B cell (primary cell): ENCODE data around the gene HES1. TPM values are rescaled to one million over a fixed set of nuclear protein-coding genes. Genes with fewer than 3 reads are reported as not detected.

Experiments used
- ATAC-seq: fragments of 200-7000 bp; cut with Tn5 transposase; one replicate; pipeline ENCODE4 v1.10.0; 2021; ENCODE audit warnings: low read depth, mild to moderate bottlenecking, moderate number of reproducible peaks, moderate library complexity
- CTCF ChIA-PET: fragments of 350-600 bp; sonication (Branson Sonifier 250); formaldehyde crosslinking; loops from one replicate; lab custom pipeline; 2021; ENCODE audit warnings: antibody characterized with exemption, inconsistent platforms; lab: Charles Lee
- POLR2A ChIA-PET: fragments of 350-600 bp; sonication (Branson Sonifier 250); formaldehyde crosslinking; loops from one replicate; lab custom pipeline; 2021; ENCODE audit warnings: antibody characterized with exemption; lab: Charles Lee
- DNase-seq: peaks from one replicate; pipeline ENCODE4 v3.0.0; 2013
- H2AFZ ChIP-seq: 2 replicates; pipeline ENCODE4 v1.6.1; 2012; ENCODE audit warnings: mild to moderate bottlenecking, low read depth, low read length; ENCODE audit not compliant: insufficient read depth, poor library complexity, severe bottlenecking
- H3K27ac ChIP-seq, 2 donors: 1 replicate in 1 of 2; 2 replicates in 1 of 2; pipeline ENCODE4 v1.5.1; 2012 to 2013; ENCODE audit warnings: low read length in 2 of 2, mild to moderate bottlenecking in 2 of 2, moderate library complexity in 1 of 2
- H3K27me3 ChIP-seq, 4 experiments: fragments of 200-600 bp in 1 of 4; sonication (generic) in 1 of 4; replicated peaks in 1 of 4; 1 replicate in 2 of 4; 2 replicates in 2 of 4; pipeline versions ENCODE4 v1.6.1 to v1.7.0; 2013 to 2016; ENCODE audit warnings: low read length in 3 of 4, mild to moderate bottlenecking in 2 of 4, mixed read lengths in 1 of 4, moderate library complexity in 1 of 4; ENCODE audit not compliant: insufficient read depth in 4 of 4, control insufficient read depth in 3 of 4; ENCODE audit errors: control extremely low read depth in 1 of 4
- H3K36me3 ChIP-seq, 2 experiments: replicated peaks in 1 of 2; 1 replicate in 1 of 2; 2 replicates in 1 of 2; pipeline versions ENCODE4 v1.6.1 to v1.7.1; 2013; ENCODE audit warnings: low read length in 1 of 2; ENCODE audit not compliant: insufficient read depth in 2 of 2, control insufficient read depth in 1 of 2; ENCODE audit errors: control extremely low read depth in 1 of 2, extremely low read depth in 1 of 2
- H3K4me1 ChIP-seq, 2 donors: fragments of 200-600 bp in 1 of 2; sonication (generic) in 1 of 2; 1 replicate in 1 of 2; 2 replicates in 1 of 2; pipeline versions ENCODE4 v1.5.1 to v1.6.1; 2013 to 2017; ENCODE audit warnings: low read length in 2 of 2; ENCODE audit not compliant: control insufficient read depth in 2 of 2, insufficient read depth in 2 of 2
- H3K4me2 ChIP-seq: replicated peaks from 2 replicates; pipeline ENCODE3; 2012; ENCODE audit warnings: mild to moderate bottlenecking, low read depth, low read length; ENCODE audit not compliant: poor library complexity, severe bottlenecking
- H3K4me3 ChIP-seq, 5 experiments: fragments of 200-600 bp in 1 of 5; sonication (generic) in 1 of 5; 1 replicate in 3 of 5; 2 replicates in 2 of 5; pipeline versions ENCODE4 v1.5.1 to v1.7.0; 2011 to 2016; ENCODE audit warnings: low read length in 4 of 5, mild to moderate bottlenecking in 4 of 5, low read depth in 2 of 5, control low read depth in 1 of 5, moderate library complexity in 1 of 5; ENCODE audit not compliant: insufficient read depth in 1 of 5; ENCODE audit errors: control extremely low read depth in 1 of 5, extremely low read depth in 1 of 5
- H3K79me2 ChIP-seq: fragments of 200-600 bp; sonication (generic); one replicate; pipeline ENCODE4 v1.6.0; 2016; ENCODE audit warnings: low read length; ENCODE audit not compliant: control insufficient read depth, insufficient read depth
- H3K9ac ChIP-seq: fragments of 200-600 bp; sonication (generic); 2 replicates; pipeline ENCODE4 v1.6.1; 2017; ENCODE audit warnings: mild to moderate bottlenecking, low read length, moderate library complexity
- H3K9me3 ChIP-seq, 3 donors: one replicate each; pipeline versions ENCODE4 v1.6.1 to v1.7.1; 2013; ENCODE audit warnings: low read length in 2 of 3; ENCODE audit not compliant: control insufficient read depth in 2 of 3, insufficient read depth in 1 of 3; ENCODE audit errors: control extremely low read depth in 1 of 3
- H4K20me1 ChIP-seq: 2 replicates; pipeline ENCODE4 v1.6.0; 2012; ENCODE audit warnings: mild to moderate bottlenecking, low read length; ENCODE audit not compliant: insufficient read depth, control insufficient read depth, poor library complexity, severe bottlenecking
- H3K27ac Mint-ChIP-seq: one replicate; pipeline ENCODE4 v1.8.0; 2021; ENCODE audit warnings: mixed read lengths
- H3K27me3 Mint-ChIP-seq: one replicate; pipeline ENCODE4 v1.8.0; 2021; ENCODE audit warnings: mixed read lengths
- H3K4me1 Mint-ChIP-seq: one replicate; pipeline ENCODE4 v1.8.0; 2021; ENCODE audit warnings: mixed read lengths
- H3K4me3 Mint-ChIP-seq: one replicate; pipeline ENCODE4 v1.8.0; 2021; ENCODE audit warnings: mixed read lengths
- H3K9me3 Mint-ChIP-seq: one replicate; pipeline ENCODE4 v1.8.0; 2022; ENCODE audit warnings: mixed read lengths; ENCODE audit not compliant: insufficient read depth
- EZH2 ChIP-seq: IDR thresholded peaks from 2 replicates; pipeline ENCODE4 v1.6.1; 2012; ENCODE audit warnings: borderline replicate concordance, low read depth, mild to moderate bottlenecking, moderate library complexity, low read length; ENCODE audit not compliant: insufficient read depth, poor library complexity, severe bottlenecking
- WGBS: methylation state at CpG from one replicate; pipeline ENCODE4 v1.1.5; 2013; ENCODE audit warnings: missing lambda C conversion rate; ENCODE audit not compliant: insufficient coverage; 5-methylcytosine and 5-hydroxymethylcytosine counted together
- intact Hi-C: fragments of 100-400 bp; cut with micrococcal nuclease; formaldehyde crosslinking; loops from one replicate; pipeline ENCODE4 v1.10.0; 2022
- polyA plus RNA-seq: library from polyadenylated mRNA; depleted of rRNA; stranded (reverse); fragments of >200 nt; gene quantifications from 2 replicates; pipeline ENCODE4 v1.2.3, GENCODE V29; 2012
- total RNA-seq, 2 donors: library from RNA; stranded (reverse); fragments of 120-200 nt in 1 of 2; gene quantifications; 1 replicate in 1 of 2; 2 replicates in 1 of 2; pipeline versions ENCODE4 v1.2.3 to v1.2.4, GENCODE V29; 2013 to 2022
- TF ChIP-seq, protein P1 (sequence below): fragments of 200-600 bp; IDR thresholded peaks from one replicate; pipeline ENCODE4 v1.8.0; 2022; ENCODE audit warnings: antibody characterized with exemption, mild to moderate bottlenecking

HES1 gene
- total and polyA plus RNA-seq, 2 donors (not counting 1 experiment from before 2014, with no cell fraction given), result 2.4 to 60.3 TPM

DNA sequence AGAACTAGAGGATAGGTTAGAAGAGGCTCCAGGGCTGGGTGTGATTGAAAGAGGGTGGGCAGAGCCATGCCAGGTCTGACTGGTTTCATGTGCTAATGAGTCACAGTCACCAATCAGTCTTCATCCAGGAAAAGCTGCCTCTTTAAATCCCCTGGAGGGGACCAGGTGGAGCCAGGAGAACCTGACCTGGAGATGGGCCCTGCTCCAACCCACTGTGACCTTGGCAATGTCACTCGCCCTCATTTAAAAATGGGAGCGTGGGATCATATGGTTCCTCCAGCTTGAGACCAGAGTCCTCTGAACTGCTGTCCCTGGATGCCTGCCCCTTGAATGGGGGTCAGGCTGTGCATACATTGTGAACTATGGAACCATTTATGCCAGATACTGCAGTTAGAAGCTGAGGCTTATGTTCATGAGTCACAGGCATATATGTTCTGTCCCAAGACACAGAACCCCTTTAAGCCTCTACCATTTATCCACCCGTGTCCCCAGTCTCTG lies 23.0 kb downstream of the HES1 start:
- Histone ChIP-seq H2AFZ (no peak overlapping the region), H3K9me3 (peaks cover 0 to 6% (median 1%) of the 10 kb centered on the region in 3 donors), H3K4me2 (no peak overlapping the region), H3K4me1 (no peaks in the 10 kb centered on the region), H3K27ac (no peak overlapping the region), H4K20me1 (no peaks in the 10 kb centered on the region), H3K27me3 (peaks cover 0 to 42% (median 8%) of the 10 kb centered on the region in 4 experiments), H3K79me2 (no peaks in the 10 kb centered on the region), H3K36me3 (no peaks in the 10 kb centered on the region), H3K4me3 (no peak overlapping the region), H3K9ac (no peak overlapping the region)
- ATAC-seq, result no peak
- Mint-ChIP-seq H3K27me3 (peaks cover 35% of the 10 kb centered on the region), H3K4me3 (no peak overlapping the region), H3K9me3 (no peaks in the 10 kb centered on the region), H3K27ac (no peak overlapping the region), H3K4me1 (no peaks in the 10 kb centered on the region)
- DNase-seq, result no peak
- WGBS, result 100% methylated on average over 2 of the region's 3 CpGs
- TF ChIP-seq, protein P1, sequence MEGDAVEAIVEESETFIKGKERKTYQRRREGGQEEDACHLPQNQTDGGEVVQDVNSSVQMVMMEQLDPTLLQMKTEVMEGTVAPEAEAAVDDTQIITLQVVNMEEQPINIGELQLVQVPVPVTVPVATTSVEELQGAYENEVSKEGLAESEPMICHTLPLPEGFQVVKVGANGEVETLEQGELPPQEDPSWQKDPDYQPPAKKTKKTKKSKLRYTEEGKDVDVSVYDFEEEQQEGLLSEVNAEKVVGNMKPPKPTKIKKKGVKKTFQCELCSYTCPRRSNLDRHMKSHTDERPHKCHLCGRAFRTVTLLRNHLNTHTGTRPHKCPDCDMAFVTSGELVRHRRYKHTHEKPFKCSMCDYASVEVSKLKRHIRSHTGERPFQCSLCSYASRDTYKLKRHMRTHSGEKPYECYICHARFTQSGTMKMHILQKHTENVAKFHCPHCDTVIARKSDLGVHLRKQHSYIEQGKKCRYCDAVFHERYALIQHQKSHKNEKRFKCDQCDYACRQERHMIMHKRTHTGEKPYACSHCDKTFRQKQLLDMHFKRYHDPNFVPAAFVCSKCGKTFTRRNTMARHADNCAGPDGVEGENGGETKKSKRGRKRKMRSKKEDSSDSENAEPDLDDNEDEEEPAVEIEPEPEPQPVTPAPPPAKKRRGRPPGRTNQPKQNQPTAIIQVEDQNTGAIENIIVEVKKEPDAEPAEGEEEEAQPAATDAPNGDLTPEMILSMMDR, result no peak
- no peak for TF ChIP-seq EZH2
- ChIA-PET CTCF (interaction anchor here (1.6 kb wide), 1 partner anchor 8 kb away, joined by 5 read pairs; no protein-coding TSS in a partner anchor), POLR2A (no interaction called here)
- intact Hi-C loops, result no loop called here

DNA sequence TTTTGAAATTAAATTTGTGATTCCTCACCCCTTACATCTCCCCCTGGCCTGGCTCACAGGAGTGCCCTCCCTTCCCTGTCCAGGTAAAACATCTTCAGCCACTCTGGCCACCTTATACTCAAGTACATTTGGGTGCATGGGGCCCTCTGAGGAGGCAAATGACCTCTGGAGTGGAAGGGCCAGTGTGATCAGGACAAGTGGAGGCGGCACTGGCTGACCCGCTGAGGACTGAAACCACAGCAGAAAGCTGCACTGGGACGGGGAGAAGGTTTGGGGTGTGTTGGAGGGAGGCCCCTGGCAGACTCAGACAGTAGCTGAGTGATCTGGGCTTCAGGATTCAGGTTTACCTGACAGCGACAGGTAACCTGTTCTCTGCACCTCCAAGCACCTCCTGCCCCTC lies 24.2 kb downstream of the HES1 start:
- ChIA-PET CTCF (interaction anchor here (1.4 kb wide), 1 partner anchor 156 kb away, joined by 4 read pairs; no protein-coding TSS in a partner anchor), POLR2A (no interaction called here)
- TF ChIP-seq, protein P1, result no peak
- no peak for TF ChIP-seq EZH2
- Mint-ChIP-seq H3K4me1 (no peaks in the 10 kb centered on the region), H3K9me3 (no peaks in the 10 kb centered on the region), H3K27ac (no peak overlapping the region), H3K27me3 (peaks cover 37% of the 10 kb centered on the region), H3K4me3 (no peak overlapping the region)
- DNase-seq (no peak), ATAC-seq (no peak)
- no peak overlapping the region for H3K4me3 ChIP-seq
- no peaks in the 10 kb centered on the region for H3K79me2 ChIP-seq
- H4K20me1 ChIP-seq, result no peaks in the 10 kb centered on the region
- H3K27ac ChIP-seq, result no peak overlapping the region
- peaks cover 0 to 35% (median 3%) of the 10 kb centered on the region in 4 experiments for H3K27me3 ChIP-seq
- 89% methylated on average over 4 of the region's 4 CpGs for WGBS
- no peaks in the 10 kb centered on the region for H3K36me3 ChIP-seq
- no peaks in the 10 kb centered on the region for H3K9me3 ChIP-seq
- H3K4me2 ChIP-seq, result no peak overlapping the region
- intact Hi-C loops, result no loop called here
- no peak overlapping the region for H2AFZ ChIP-seq
- no peak overlapping the region for H3K9ac ChIP-seq
- H3K4me1 ChIP-seq, result no peaks in the 10 kb centered on the region
